Activated naive CD4-positive, alpha-beta T cell treated with anti-CD3 and anti-CD28 coated beads, Interleukin-2, amount 10 ng/mL, durations not matched to agents 7 days and 5 days (primary cell): ENCODE measurements around the gene VSTM2B.
A peak's percentile ranks its signal among the peaks of the same experiment; 100 is the strongest.

Experiments used
- CTCF ChIA-PET: fragments of 350-600 bp; sonication (Branson Sonifier 250); formaldehyde crosslinking; loops from one replicate; lab custom pipeline; 2021; ENCODE audit warnings: antibody characterized with exemption; lab: Charles Lee
- DNase-seq: peaks from one replicate; pipeline ENCODE4 v3.0.0-alpha.2; 2020
- H3K27ac Mint-ChIP-seq: one replicate; pipeline ENCODE4 v1.8.0; 2021; ENCODE audit warnings: mild to moderate bottlenecking, moderate library complexity, mixed read lengths
- H3K27me3 Mint-ChIP-seq: one replicate; pipeline ENCODE4 v1.8.0; 2021; ENCODE audit warnings: mild to moderate bottlenecking, mixed read lengths
- H3K36me3 Mint-ChIP-seq: one replicate; pipeline ENCODE4 v1.8.0; 2021; ENCODE audit warnings: mixed read lengths
- H3K4me1 Mint-ChIP-seq: one replicate; pipeline ENCODE4 v1.8.0; 2021; ENCODE audit warnings: mixed read lengths
- H3K4me3 Mint-ChIP-seq: one replicate; pipeline ENCODE4 v1.8.0; 2021; ENCODE audit warnings: mild to moderate bottlenecking, moderate library complexity, mixed read lengths
- H3K9me3 Mint-ChIP-seq: one replicate; pipeline ENCODE4 v1.8.0; 2021; ENCODE audit warnings: mixed read lengths

The VSTM2B gene

GRCh38 chr19:29515706-29516357 is 10.0 kb upstream of the VSTM2B start:
- Mint-ChIP-seq H3K27me3 (peaks cover 34% of the 10 kb centered on the region), H3K4me3 (no peak overlapping the region), H3K27ac (no peak overlapping the region), H3K9me3 (no peaks in the 10 kb centered on the region), H3K4me1 (no peaks in the 10 kb centered on the region), H3K36me3 (no peaks in the 10 kb centered on the region)
- CTCF ChIA-PET = interaction anchor here (1.2 kb wide), 1 partner anchor 1167 kb away, joined by 3 read pairs; no protein-coding TSS in a partner anchor
- DNase-seq = no peak

- H3K4me3 Mint-ChIP-seq = no peak overlapping the region
Measured at GRCh38 chr19:29516358-29516725, 9.5 kb upstream of the VSTM2B start.

GRCh38 chr19:29516821-29517395 is 8.9 kb upstream of the VSTM2B start:
- Mint-ChIP-seq H3K9me3 (no peaks in the 10 kb centered on the region), H3K27me3 (peaks cover 33% of the 10 kb centered on the region), H3K4me1 (no peaks in the 10 kb centered on the region), H3K36me3 (no peaks in the 10 kb centered on the region), H3K4me3 (no peak overlapping the region), H3K27ac (no peak overlapping the region)
- CTCF ChIA-PET = interaction anchor here (1.2 kb wide), 1 partner anchor 1166 kb away, joined by 3 read pairs; no protein-coding TSS in a partner anchor
- DNase-seq = no peak

More at GRCh38 chr19:29516358-29516725, 9.5 kb upstream of the VSTM2B start:
- Mint-ChIP-seq H3K27ac (no peak overlapping the region), H3K27me3 (peaks cover 34% of the 10 kb centered on the region), H3K36me3 (no peaks in the 10 kb centered on the region), H3K9me3 (no peaks in the 10 kb centered on the region), H3K4me1 (no peaks in the 10 kb centered on the region)
- no peak for DNase-seq
- CTCF ChIA-PET = interaction anchor here (1.2 kb wide), 1 partner anchor 1166 kb away, joined by 3 read pairs; no protein-coding TSS in a partner anchor

- no peaks in the 10 kb centered on the region for H3K36me3 Mint-ChIP-seq
Measured at GRCh38 chr19:29517412-29517811, 8.4 kb upstream of the VSTM2B start.

GRCh38 chr19:29517946-29518345 is 7.8 kb upstream of the VSTM2B start:
- Mint-ChIP-seq H3K4me1 (no peaks in the 10 kb centered on the region), H3K36me3 (no peaks in the 10 kb centered on the region), H3K27ac (no peak overlapping the region), H3K4me3 (no peak overlapping the region), H3K27me3 (peaks cover 39% of the 10 kb centered on the region), H3K9me3 (no peaks in the 10 kb centered on the region)
- CTCF ChIA-PET = no interaction called here
- no peak for DNase-seq

More at GRCh38 chr19:29517412-29517811, 8.4 kb upstream of the VSTM2B start:
- H3K4me1 Mint-ChIP-seq = no peaks in the 10 kb centered on the region
- DNase-seq = no peak
- no peak overlapping the region for H3K4me3 Mint-ChIP-seq
- no peak overlapping the region for H3K27ac Mint-ChIP-seq
- CTCF ChIA-PET = interaction anchor here (1.2 kb wide), 1 partner anchor 1165 kb away, joined by 3 read pairs; no protein-coding TSS in a partner anchor
- H3K27me3 Mint-ChIP-seq = peaks cover 33% of the 10 kb centered on the region
- no peaks in the 10 kb centered on the region for H3K9me3 Mint-ChIP-seq

GRCh38 chr19:29519146-29519545 is 6.6 kb upstream of the VSTM2B start:
- H3K4me3 Mint-ChIP-seq = no peak overlapping the region
- H3K27ac Mint-ChIP-seq = no peak overlapping the region
- no peak for DNase-seq
- peaks cover 51% of the 10 kb centered on the region for H3K27me3 Mint-ChIP-seq
- no peaks in the 10 kb centered on the region for H3K36me3 Mint-ChIP-seq
- no peaks in the 10 kb centered on the region for H3K4me1 Mint-ChIP-seq
- H3K9me3 Mint-ChIP-seq = no peaks in the 10 kb centered on the region
- CTCF ChIA-PET = no interaction called here

- Mint-ChIP-seq H3K27me3 (peaks cover 59% of the 10 kb centered on the region), H3K4me3 (no peak overlapping the region), H3K9me3 (no peaks in the 10 kb centered on the region), H3K4me1 (peaks cover under 1% of the 10 kb centered on the region), H3K36me3 (no peaks in the 10 kb centered on the region), H3K27ac (no peak overlapping the region)
- CTCF ChIA-PET = no interaction called here
- no peak for DNase-seq
Measured at GRCh38 chr19:29519931-29520330, 5.9 kb upstream of the VSTM2B start.

- CTCF ChIA-PET = no interaction called here
- no peak overlapping the region for H3K4me3 Mint-ChIP-seq
- peaks cover 60% of the 10 kb centered on the region for H3K27me3 Mint-ChIP-seq
- no peaks in the 10 kb centered on the region for H3K36me3 Mint-ChIP-seq
- peaks cover 2% of the 10 kb centered on the region for H3K4me1 Mint-ChIP-seq
- H3K9me3 Mint-ChIP-seq = no peaks in the 10 kb centered on the region
- H3K27ac Mint-ChIP-seq = no peak overlapping the region
- no peak for DNase-seq
Measured at GRCh38 chr19:29520390-29520789, 5.4 kb upstream of the VSTM2B start.

GRCh38 chr19:29521291-29522075 is 4.3 kb upstream of the VSTM2B start:
- H3K36me3 Mint-ChIP-seq = no peaks in the 10 kb centered on the region

GRCh38 chr19:29523568-29523967 is 2.2 kb upstream of the VSTM2B start:
- H3K27ac Mint-ChIP-seq = no peak overlapping the region
- H3K36me3 Mint-ChIP-seq = no peaks in the 10 kb centered on the region
- CTCF ChIA-PET = interaction anchor here (1.2 to 1.3 kb wide), 3 partner anchors 32 to 700 kb away, joined by 3 read pairs; no protein-coding TSS in a partner anchor
- H3K27me3 Mint-ChIP-seq = peaks cover 86% of the 10 kb centered on the region
- DNase-seq = no peak
- H3K9me3 Mint-ChIP-seq = no peaks in the 10 kb centered on the region
- peaks cover 14% of the 10 kb centered on the region for H3K4me1 Mint-ChIP-seq
- H3K4me3 Mint-ChIP-seq = no peak overlapping the region

More at GRCh38 chr19:29521291-29522075, 4.3 kb upstream of the VSTM2B start:
- peaks cover 69% of the 10 kb centered on the region for H3K27me3 Mint-ChIP-seq
- peaks cover 2% of the 10 kb centered on the region for H3K4me1 Mint-ChIP-seq
- H3K27ac Mint-ChIP-seq = no peak overlapping the region
- DNase-seq = no peak
- no peaks in the 10 kb centered on the region for H3K9me3 Mint-ChIP-seq
- no peak overlapping the region for H3K4me3 Mint-ChIP-seq
- CTCF ChIA-PET = no interaction called here

GRCh38 chr19:29524201-29524911 is 1.4 kb upstream of the VSTM2B start:
- peaks cover 20% of the 10 kb centered on the region for H3K4me1 Mint-ChIP-seq
- H3K27ac Mint-ChIP-seq = peak overlapping the region; percentile 28
- CTCF ChIA-PET = interaction anchor here (1.2 to 1.3 kb wide), 2 partner anchors 57 to 699 kb away, joined by 3 read pairs; no protein-coding TSS in a partner anchor
- DNase-seq = no peak
- peaks cover 92% of the 10 kb centered on the region for H3K27me3 Mint-ChIP-seq
- H3K9me3 Mint-ChIP-seq = no peaks in the 10 kb centered on the region
- no peak overlapping the region for H3K4me3 Mint-ChIP-seq
- no peaks in the 10 kb centered on the region for H3K36me3 Mint-ChIP-seq

- DNase-seq = no peak
- H3K4me3 Mint-ChIP-seq = no peak overlapping the region
- no peaks in the 10 kb centered on the region for H3K36me3 Mint-ChIP-seq
- CTCF ChIA-PET = interaction anchor here (1.3 kb wide), 1 partner anchor 698 kb away, joined by 3 read pairs; no protein-coding TSS in a partner anchor
- H3K4me1 Mint-ChIP-seq = peaks cover 24% of the 10 kb centered on the region
- no peak overlapping the region for H3K27ac Mint-ChIP-seq
- no peaks in the 10 kb centered on the region for H3K9me3 Mint-ChIP-seq
- peaks cover 91% of the 10 kb centered on the region for H3K27me3 Mint-ChIP-seq
Measured at GRCh38 chr19:29524912-29525831, 622 bp upstream of the VSTM2B start.
